ACHN (cell line): Measurements from ENCODE around the gene HSF5.

Experiments
- DNase-seq: peaks from one replicate; pipeline ENCODE4 v3.0.0-alpha.2; 2015
- in situ Hi-C: cut with HindIII; loops from 2 replicates; pipeline ENCODE4 v1.10.0; 2017; ENCODE audit warnings: low sequenced_read_pairs, low pct_ligation_motif_present, low pct_unique_long_range_greater_than_20kb

Gene HSF5

DNA sequence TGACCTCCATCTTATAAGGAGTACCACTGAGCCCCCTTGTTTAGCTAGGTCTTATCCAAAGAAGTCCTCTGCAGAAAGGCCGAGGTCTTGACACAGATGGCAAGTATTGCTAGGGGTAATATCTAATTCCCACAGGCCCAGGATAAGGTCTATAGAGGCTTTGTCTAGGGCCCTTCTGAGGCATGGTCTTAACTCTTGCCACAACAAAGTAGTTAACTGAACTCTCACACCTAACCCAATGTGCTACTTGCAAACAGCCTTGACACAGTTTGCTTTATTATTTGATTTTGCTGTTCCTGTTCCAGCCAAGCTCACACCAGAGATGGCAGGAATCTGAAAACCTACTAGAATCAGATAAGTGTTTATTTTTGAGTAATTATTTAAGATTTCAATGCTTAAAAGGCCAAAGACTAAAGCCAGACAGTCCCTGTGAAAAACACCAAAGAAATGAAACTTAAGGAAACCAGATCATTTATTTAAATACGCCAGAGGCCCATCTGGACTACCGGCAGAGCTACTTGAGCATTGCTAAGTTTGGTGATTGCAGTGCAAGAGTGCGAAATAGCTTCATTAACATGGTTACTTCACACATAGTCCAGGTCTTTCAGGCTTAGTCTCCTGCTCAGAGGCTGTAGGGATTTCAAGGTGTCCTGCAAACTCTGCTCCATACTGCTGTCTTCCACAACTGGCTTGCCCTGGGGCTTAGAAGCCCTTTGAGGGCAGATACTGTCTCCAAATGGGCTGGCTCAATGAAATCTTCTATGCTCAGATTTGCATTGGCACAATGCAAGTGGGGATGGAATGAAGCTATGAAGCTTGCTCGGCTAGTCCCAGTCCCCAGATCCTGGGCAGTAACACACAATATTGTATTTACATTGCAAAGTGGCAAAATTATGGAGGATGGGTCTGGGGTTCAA, 107.7 kb downstream of the HSF5 start:
- DNase-seq: no peak
- in situ Hi-C loops: no loop called here

DNA sequence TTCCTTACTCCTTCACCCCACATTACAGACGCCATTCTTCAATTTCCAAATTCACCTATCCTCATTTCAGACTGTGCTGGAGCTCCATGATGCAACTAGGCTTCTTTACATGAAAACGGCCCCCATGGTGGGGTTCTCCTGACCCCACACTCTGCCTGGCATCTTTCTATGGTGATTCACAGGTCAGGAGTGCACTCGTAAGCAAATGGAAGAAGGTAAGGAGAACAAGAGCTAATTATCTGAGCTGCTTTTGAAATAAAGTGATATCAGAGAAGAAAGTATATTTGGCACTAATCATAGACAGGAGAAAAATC, 108.7 kb downstream of the HSF5 start:
- DNase-seq: no peak
- in situ Hi-C loops: no loop called here

GRCh38 chr17:58378733-58379510, 109.3 kb downstream of the HSF5 start:
- DNase-seq: no peak
- in situ Hi-C loops: no loop called here

GRCh38 chr17:58377661-58378060, 110.5 kb downstream of the HSF5 start:
- in situ Hi-C loops: no loop called here
- DNase-seq: no peak

DNA sequence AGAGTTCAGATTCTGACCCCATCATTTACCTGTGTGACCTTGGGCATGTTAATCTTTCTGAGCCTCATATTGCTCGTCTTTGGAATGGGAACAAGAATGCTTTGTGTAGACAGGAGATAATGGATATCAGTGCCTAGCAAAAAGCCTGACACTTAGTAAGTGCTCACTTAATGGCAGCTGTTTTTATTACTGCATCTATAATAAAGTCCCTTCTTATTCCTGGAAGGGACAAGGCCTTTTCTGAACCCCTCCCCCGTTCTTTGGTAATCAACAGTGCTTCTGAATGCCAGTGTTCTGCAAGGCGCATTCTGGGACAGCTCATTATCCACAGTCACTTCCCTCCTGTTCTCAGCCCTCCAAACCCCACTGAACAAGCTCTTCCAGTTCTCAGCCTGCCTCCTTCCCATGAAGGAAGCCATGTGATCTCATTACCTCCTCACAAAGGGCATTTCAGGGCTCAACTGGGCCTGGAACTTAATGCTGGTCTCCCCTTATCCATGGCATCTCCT, 111.1 kb downstream of the HSF5 start:
- in situ Hi-C loops: no loop called here
- no peak for DNase-seq

GRCh38 chr17:58376472-58377000, 111.7 kb downstream of the HSF5 start:
- no peak for DNase-seq
- in situ Hi-C loops: no loop called here

DNA sequence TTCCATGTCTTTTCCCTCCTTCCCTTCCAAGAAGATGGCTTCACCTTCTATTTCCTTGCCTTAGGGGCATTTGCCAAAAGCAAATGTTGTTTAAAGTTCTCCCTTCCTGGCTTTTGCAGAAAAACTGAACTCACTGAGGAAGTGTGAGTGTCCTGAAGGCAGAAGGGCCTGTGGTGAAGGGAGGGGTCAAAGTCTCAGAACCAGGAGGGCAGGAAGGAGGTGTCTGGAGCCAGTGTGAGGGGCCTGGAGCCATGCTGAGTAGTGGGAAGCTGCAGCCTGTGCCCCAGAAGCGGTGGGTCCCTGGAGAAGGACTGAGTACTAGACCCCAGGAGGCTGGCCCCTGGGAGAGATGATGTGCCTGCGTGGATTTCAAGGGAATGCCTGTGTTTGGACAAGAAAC, 112.4 kb downstream of the HSF5 start:
- DNase-seq: no peak
- in situ Hi-C loops: no loop called here

- no peak for DNase-seq
- in situ Hi-C loops: no loop called here
Measured at GRCh38 chr17:58375256-58375655, 113.0 kb downstream of the HSF5 start.

DNA sequence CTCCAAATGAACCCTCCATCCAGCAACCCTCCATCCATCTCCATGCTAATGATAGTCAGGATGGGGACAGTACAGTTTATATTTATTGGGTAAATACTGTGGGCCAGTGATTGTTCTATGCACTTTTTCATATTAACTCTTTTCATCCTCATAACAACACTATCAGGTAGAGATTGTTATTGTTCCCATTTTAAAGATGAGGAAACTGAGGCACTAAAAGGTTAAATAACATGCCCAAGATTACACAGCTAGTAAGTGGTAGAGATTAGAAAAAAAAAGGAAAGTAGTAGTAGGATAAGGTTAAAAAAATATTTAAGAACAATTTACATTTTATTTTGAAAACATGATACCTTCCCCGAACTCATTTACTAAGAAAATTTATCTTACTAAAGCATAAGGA, 114.3 kb downstream of the HSF5 start:
- DNase-seq: no peak
- in situ Hi-C loops: no loop called here

- no peak for DNase-seq
- in situ Hi-C loops: no loop called here
Measured at GRCh38 chr17:58373003-58373402, 115.2 kb downstream of the HSF5 start.

DNA sequence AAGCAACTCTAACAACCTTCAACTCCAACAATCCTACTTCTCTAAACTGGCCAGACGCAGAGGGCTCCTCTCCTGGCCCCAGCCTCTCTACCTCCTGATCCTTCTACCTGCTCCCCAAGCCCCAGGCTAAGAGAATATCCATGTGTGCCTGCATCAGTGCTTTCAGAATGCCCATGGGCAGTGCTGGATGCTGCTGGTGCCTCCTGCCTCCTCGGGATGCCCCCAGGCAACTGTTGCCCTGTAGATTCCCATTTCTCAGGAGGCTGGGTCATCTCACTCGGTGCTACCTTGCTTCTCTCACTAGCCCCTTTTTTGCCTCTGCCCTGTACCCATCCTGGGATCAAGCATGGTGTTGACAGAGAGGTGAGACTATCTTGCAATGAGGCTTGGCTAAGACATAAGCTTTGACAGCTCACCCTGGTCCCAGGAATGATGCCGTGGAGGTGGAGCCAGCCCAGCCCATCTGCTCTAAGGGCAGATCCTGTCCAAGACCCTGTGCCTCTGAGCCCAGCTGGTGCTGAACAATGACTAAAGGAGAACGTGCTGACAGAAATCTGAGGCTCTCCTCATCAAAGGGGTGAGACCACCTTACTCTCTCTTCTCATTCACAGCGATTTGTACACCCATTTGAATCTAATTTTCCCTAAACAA, 116.8 kb downstream of the HSF5 start:
- in situ Hi-C loops: no loop called here
- DNase-seq: no peak

GRCh38 chr17:58370716-58371115, 117.5 kb downstream of the HSF5 start:
- in situ Hi-C loops: no loop called here

GRCh38 chr17:58370309-58370708, 117.9 kb downstream of the HSF5 start:
- in situ Hi-C loops: no loop called here
- DNase-seq: no peak

More at GRCh38 chr17:58370716-58371115, 117.5 kb downstream of the HSF5 start:
- DNase-seq: no peak
